22Rv1 (cell line): ENCODE data around the gene TMEM18.

Experiments used
- ZFX ChIP-seq: fragments of 450-650 bp; IDR thresholded peaks from 2 replicates; pipeline ENCODE4 v1.6.1; 2017; ENCODE audit warnings: antibody characterized with exemption, borderline replicate concordance
- TF ChIP-seq, protein P1 (sequence below): fragments of 450-650 bp; IDR thresholded peaks from 2 replicates; pipeline ENCODE4 v1.5.1; 2017; ENCODE audit warnings: mild to moderate bottlenecking

- TF ChIP-seq, protein P1, sequence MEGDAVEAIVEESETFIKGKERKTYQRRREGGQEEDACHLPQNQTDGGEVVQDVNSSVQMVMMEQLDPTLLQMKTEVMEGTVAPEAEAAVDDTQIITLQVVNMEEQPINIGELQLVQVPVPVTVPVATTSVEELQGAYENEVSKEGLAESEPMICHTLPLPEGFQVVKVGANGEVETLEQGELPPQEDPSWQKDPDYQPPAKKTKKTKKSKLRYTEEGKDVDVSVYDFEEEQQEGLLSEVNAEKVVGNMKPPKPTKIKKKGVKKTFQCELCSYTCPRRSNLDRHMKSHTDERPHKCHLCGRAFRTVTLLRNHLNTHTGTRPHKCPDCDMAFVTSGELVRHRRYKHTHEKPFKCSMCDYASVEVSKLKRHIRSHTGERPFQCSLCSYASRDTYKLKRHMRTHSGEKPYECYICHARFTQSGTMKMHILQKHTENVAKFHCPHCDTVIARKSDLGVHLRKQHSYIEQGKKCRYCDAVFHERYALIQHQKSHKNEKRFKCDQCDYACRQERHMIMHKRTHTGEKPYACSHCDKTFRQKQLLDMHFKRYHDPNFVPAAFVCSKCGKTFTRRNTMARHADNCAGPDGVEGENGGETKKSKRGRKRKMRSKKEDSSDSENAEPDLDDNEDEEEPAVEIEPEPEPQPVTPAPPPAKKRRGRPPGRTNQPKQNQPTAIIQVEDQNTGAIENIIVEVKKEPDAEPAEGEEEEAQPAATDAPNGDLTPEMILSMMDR: no peak
- no peak for TF ChIP-seq ZFX
Measured at GRCh38 chr2:649426-650342, 27.5 kb downstream of the TMEM18 start.
